Activated T-helper 1 cell treated with anti-CD3 and anti-CD28 coated beads, Interleukin-12 subunit alpha, Interleukin-12 subunit beta, Interleukin-2, Interleukin-4 antibody, amounts not matched to agents 30 ng/mL and 10 ng/mL and 1 ng/mL, durations not matched to agents 14 hours and 24 hours and 36 hours (primary cell): ENCODE results near the gene MOBP. TPM values are rescaled to one million over a fixed set of nuclear protein-coding genes. Genes with fewer than 3 reads are reported as not detected.
"Not testable (repeated sequence)": the region's sequence is repeated elsewhere in the genome, so short reads cannot be mapped to it uniquely, and the experiment has no call there.

Experiments
- DNase-seq: peaks from one replicate; pipeline ENCODE4 v3.0.0; 2021; ENCODE audit warnings: low spot score
- H3K27ac Mint-ChIP-seq: one replicate; pipeline ENCODE4 v1.8.0; 2021; ENCODE audit warnings: mild to moderate bottlenecking, mixed read lengths
- H3K27me3 Mint-ChIP-seq: one replicate; pipeline ENCODE4 v1.8.0; 2022; ENCODE audit warnings: mild to moderate bottlenecking, moderate library complexity, mixed read lengths; ENCODE audit not compliant: insufficient read depth
- H3K36me3 Mint-ChIP-seq: one replicate; pipeline ENCODE4 v1.8.0; 2021; ENCODE audit warnings: low read depth, mixed read lengths
- H3K4me1 Mint-ChIP-seq: one replicate; pipeline ENCODE4 v1.8.0; 2021; ENCODE audit warnings: low read depth, mixed read lengths
- H3K4me3 Mint-ChIP-seq: one replicate; pipeline ENCODE4 v1.8.0; 2021; ENCODE audit warnings: mild to moderate bottlenecking, moderate library complexity, mixed read lengths
- H3K9me3 Mint-ChIP-seq: one replicate; pipeline ENCODE4 v1.8.0; 2021; ENCODE audit warnings: mixed read lengths
- intact Hi-C: fragments of 100-400 bp; cut with micrococcal nuclease; formaldehyde crosslinking; loops from one replicate; pipeline ENCODE4 v1.15.1; 2024
- total RNA-seq: library from RNA; stranded (reverse); gene quantifications from 2 replicates; pipeline ENCODE4 v1.2.3, GENCODE V29; 2022

MOBP gene
- total RNA-seq, 1 donor from 2014 or later: not detected

GRCh38 chr3:39435006-39435748 lies 32.3 kb upstream of the MOBP start:
- no peak for DNase-seq
- H3K27ac Mint-ChIP-seq: no peak overlapping the region
- no peaks in the 10 kb centered on the region for H3K9me3 Mint-ChIP-seq
- H3K4me3 Mint-ChIP-seq: no peak overlapping the region
- no peaks in the 10 kb centered on the region for H3K36me3 Mint-ChIP-seq
- intact Hi-C loops: no loop called here
- no peaks in the 10 kb centered on the region for H3K4me1 Mint-ChIP-seq
- peaks cover 11% of the 10 kb centered on the region for H3K27me3 Mint-ChIP-seq

DNA sequence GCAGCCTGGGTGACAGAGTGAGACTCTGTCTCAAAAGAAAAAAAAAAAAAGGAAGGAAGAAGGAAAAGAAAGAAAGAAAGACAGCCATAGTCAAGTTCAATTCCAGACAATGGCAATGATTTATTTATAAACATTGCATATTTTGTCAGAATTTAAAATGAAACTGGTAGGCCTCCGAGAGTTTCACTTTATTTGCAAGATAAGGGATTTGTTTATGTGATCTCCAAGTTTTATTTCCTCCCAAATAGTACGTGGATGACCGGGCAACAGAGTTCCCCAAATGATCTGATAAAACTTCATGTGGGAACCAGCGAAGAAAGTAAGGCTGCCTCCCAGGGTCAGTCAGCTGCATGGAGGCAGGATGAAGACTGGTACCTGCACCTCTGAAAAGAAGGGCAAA lies 28.6 kb upstream of the MOBP start:
- H3K36me3 Mint-ChIP-seq: no peaks in the 10 kb centered on the region
- H3K4me3 Mint-ChIP-seq: no peak overlapping the region

GRCh38 chr3:39440316-39440715 lies 27.2 kb upstream of the MOBP start:
- peaks cover 8% of the 10 kb centered on the region for H3K27me3 Mint-ChIP-seq
- no peaks in the 10 kb centered on the region for H3K9me3 Mint-ChIP-seq
- H3K27ac Mint-ChIP-seq: no peak overlapping the region
- no peak overlapping the region for H3K4me3 Mint-ChIP-seq
- DNase-seq: no peak
- H3K36me3 Mint-ChIP-seq: no peaks in the 10 kb centered on the region
- intact Hi-C loops: no loop called here
- no peaks in the 10 kb centered on the region for H3K4me1 Mint-ChIP-seq

More for the DNA sequence above, 28.6 kb upstream of the MOBP start:
- H3K9me3 Mint-ChIP-seq: no peaks in the 10 kb centered on the region
- DNase-seq: no peak
- H3K27ac Mint-ChIP-seq: no peak overlapping the region
- peaks cover 8% of the 10 kb centered on the region for H3K27me3 Mint-ChIP-seq
- no peaks in the 10 kb centered on the region for H3K4me1 Mint-ChIP-seq
- intact Hi-C loops: no loop called here

DNA sequence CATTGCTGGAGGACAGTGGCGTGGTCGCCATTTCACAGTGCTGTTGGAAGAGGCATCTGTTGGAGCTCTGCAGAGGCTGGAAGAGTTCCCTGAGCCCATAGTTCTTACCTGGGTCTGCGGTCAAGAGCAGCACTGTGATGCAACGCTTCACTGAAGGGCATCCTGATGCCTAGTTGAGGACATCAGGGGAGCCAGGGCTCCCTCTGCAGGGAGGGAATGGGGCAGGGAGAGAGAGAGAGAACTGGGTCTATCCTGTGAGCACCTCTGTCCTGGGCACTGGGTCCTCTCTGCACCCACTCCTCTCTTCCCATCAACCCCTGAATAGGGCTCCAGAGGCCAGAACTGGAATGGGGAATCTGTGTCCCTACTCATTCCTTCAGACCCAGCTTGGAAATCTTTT lies 23.9 kb upstream of the MOBP start:
- intact Hi-C loops: no loop called here
- no peak for DNase-seq
- Mint-ChIP-seq H3K4me3 (no peak overlapping the region), H3K4me1 (no peaks in the 10 kb centered on the region), H3K9me3 (no peaks in the 10 kb centered on the region), H3K27me3 (peaks cover 4% of the 10 kb centered on the region), H3K27ac (no peak overlapping the region), H3K36me3 (no peaks in the 10 kb centered on the region)

DNA sequence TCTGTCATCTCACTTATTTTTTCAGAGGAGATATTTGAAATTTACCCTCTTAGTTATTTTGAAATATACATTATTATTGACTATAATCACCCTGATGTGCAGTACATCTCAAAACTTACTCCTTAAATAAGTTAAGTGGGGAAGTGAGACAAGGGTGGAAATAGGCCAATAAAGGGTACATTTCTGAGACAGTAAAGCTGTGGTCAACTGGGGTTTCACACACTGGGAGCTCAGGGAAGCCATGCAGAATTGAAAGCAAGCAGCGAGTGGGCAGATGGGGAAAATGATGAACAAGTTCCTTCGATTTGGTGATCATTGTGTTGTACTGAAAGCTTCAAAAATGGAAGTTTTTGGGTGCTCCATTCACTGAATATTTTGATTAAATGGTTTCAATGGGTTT lies 21.6 kb upstream of the MOBP start:
- H3K4me1 Mint-ChIP-seq: no peaks in the 10 kb centered on the region

GRCh38 chr3:39446444-39446843 lies 21.0 kb upstream of the MOBP start:
- H3K27ac Mint-ChIP-seq: no peak overlapping the region
- H3K27me3 Mint-ChIP-seq: peaks cover 6% of the 10 kb centered on the region

More for the DNA sequence above, 21.6 kb upstream of the MOBP start:
- Mint-ChIP-seq H3K36me3 (no peaks in the 10 kb centered on the region), H3K9me3 (no peaks in the 10 kb centered on the region), H3K4me3 (no peak overlapping the region), H3K27me3 (peaks cover 4% of the 10 kb centered on the region), H3K27ac (no peak overlapping the region)
- intact Hi-C loops: no loop called here
- DNase-seq: no peak

DNA sequence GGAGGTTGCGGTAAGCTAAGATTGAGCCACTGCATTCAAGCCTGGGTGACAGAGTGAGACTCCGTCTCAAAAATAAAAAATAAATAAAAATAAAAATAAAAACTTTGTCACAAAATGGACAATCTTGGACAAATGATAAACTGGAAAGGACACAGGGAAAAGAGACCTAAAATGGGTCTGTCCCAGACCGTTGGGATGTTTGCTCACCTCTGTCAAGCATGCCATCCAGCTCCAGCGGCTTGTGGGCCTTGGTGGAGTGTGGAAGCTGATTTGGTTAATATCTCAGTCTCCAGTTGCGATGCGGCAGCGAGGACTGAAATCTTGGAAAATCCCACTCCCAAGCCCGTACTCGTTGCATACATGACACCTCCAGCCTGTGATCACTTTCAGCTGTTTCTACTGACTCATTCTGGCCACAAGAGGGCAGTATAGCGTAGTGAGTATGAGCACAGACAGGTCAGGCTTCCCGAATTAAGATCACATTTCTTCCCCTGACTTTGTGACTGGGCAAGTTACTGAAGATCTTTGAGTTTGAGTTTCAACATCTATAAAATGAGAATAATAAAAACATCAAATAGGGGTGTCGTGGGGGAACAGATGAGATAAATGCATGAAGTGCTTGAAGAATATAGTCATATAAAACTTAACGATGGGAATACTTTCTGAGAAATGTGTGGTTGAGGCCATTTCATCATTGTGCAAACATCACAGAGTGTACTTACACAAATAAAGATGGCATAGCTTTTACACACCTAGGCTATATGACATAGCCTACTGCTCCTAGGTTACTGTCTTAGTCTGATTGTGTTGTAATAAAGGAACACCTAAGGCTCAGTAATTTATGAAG lies 19.6 kb upstream of the MOBP start:
- H3K4me1 Mint-ChIP-seq: no peaks in the 10 kb centered on the region
- intact Hi-C loops: loop anchor here (1.0 kb wide), 2 partner anchors 50 to 542 kb away; no protein-coding TSS in a partner anchor

More at GRCh38 chr3:39446444-39446843, 21.0 kb upstream of the MOBP start:
- intact Hi-C loops: no loop called here
- no peak for DNase-seq
- Mint-ChIP-seq H3K4me3 (no peak overlapping the region), H3K4me1 (no peaks in the 10 kb centered on the region), H3K36me3 (no peaks in the 10 kb centered on the region), H3K9me3 (no peaks in the 10 kb centered on the region)

GRCh38 chr3:39448506-39449233 lies 18.8 kb upstream of the MOBP start:
- no peak for DNase-seq
- Mint-ChIP-seq H3K27ac (no peak overlapping the region), H3K27me3 (peaks cover 11% of the 10 kb centered on the region), H3K9me3 (no peaks in the 10 kb centered on the region), H3K36me3 (no peaks in the 10 kb centered on the region), H3K4me1 (no peaks in the 10 kb centered on the region), H3K4me3 (no peak overlapping the region)
- intact Hi-C loops: loop anchor here (1.0 kb wide), 2 partner anchors 50 to 542 kb away; no protein-coding TSS in a partner anchor

More for the DNA sequence above, 19.6 kb upstream of the MOBP start:
- H3K4me3 Mint-ChIP-seq: no peak overlapping the region
- no peaks in the 10 kb centered on the region for H3K36me3 Mint-ChIP-seq
- peaks cover 11% of the 10 kb centered on the region for H3K27me3 Mint-ChIP-seq
- DNase-seq: peak; percentile 46
- no peak overlapping the region for H3K27ac Mint-ChIP-seq
- H3K9me3 Mint-ChIP-seq: no peaks in the 10 kb centered on the region

- Mint-ChIP-seq H3K36me3 (no peaks in the 10 kb centered on the region), H3K27ac (no peak overlapping the region), H3K4me3 (no peak overlapping the region), H3K9me3 (no peaks in the 10 kb centered on the region), H3K27me3 (peaks cover 15% of the 10 kb centered on the region), H3K4me1 (no peaks in the 10 kb centered on the region)
- intact Hi-C loops: no loop called here
- DNase-seq: no peak
Observed at GRCh38 chr3:39449796-39450195, 17.7 kb upstream of the MOBP start.

DNA sequence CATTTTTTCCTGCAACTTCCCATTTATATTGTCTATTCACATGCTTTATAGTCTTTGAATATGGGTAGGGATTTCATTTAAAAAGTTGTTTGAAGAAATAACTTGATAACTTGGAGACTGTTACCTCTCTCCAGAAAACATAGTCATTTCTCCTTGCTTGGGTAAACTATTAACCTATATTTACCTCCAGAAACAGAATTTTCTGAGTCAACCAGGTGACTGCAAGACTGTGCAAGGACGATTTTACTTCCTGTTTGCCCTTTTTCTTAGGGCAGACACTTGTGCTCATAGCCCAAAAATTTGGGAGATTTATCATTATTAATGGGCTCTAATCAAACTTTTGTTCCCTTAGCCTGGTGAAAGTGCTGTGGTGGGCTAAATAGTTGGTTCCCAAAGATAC lies 14.3 kb upstream of the MOBP start:
- DNase-seq: no peak
- H3K27me3 Mint-ChIP-seq: peaks cover 15% of the 10 kb centered on the region
- no peaks in the 10 kb centered on the region for H3K4me1 Mint-ChIP-seq
- no peak overlapping the region for H3K4me3 Mint-ChIP-seq
- H3K9me3 Mint-ChIP-seq: no peaks in the 10 kb centered on the region
- intact Hi-C loops: no loop called here
- H3K36me3 Mint-ChIP-seq: no peaks in the 10 kb centered on the region
- no peak overlapping the region for H3K27ac Mint-ChIP-seq

GRCh38 chr3:39453872-39454271 lies 13.6 kb upstream of the MOBP start:
- DNase-seq, H3K4me1 Mint-ChIP-seq, H3K4me3 Mint-ChIP-seq, intact Hi-C loops, H3K27ac Mint-ChIP-seq, H3K36me3 Mint-ChIP-seq, H3K9me3 Mint-ChIP-seq: not testable (repeated sequence)
- peaks cover 15% of the 10 kb centered on the region for H3K27me3 Mint-ChIP-seq

DNA sequence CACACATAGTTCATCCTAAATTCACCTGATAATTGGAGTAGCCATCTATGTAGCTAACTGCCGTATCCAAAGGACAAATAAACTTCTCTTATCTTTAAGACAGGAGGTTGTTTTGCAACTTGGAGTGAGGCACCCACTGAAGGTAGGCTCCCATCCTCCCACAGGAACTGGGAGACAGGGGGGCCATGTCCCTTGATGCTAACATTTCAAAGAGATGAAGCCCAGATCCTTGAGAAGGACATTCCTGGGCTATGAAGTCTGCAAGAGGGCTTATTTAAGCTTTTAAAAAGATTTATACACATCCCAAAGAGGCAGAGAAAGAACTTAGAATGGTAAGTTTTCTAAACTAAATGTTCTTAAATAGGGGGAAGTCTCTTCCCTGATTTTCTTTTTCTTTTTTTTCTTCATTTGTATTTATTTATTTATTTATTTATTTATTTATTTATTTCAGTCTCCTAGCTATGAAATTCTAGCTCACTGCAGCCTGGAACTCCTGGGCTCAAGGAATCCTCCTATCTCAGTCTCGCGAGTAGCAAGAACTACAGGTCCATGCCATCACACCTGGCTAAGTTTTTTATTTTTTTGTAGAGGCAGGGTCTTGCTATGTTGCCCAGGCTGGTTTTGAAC lies 12.8 kb upstream of the MOBP start:
- intact Hi-C loops: no loop called here
- Mint-ChIP-seq H3K4me1 (no peaks in the 10 kb centered on the region), H3K9me3 (no peaks in the 10 kb centered on the region), H3K27ac (no peak overlapping the region), H3K4me3 (no peak overlapping the region), H3K36me3 (no peaks in the 10 kb centered on the region), H3K27me3 (peaks cover 15% of the 10 kb centered on the region)
- DNase-seq: no peak
